HCT116 (cell line): ENCODE measurements around the gene CCER1. TPM values are rescaled to one million over a fixed set of nuclear protein-coding genes. Genes with fewer than 3 reads are reported as not detected.

ENCODE experiments used
- ATAC-seq: fragments of 200-7000 bp; cut with Tn5 transposase; 2 replicates; pipeline ENCODE4 v1.9.1; 2020; ENCODE audit warnings: mild to moderate bottlenecking, moderate library complexity
- BruUV-seq: library from RNA; stranded (reverse); fragments of 400-500 nt; replicated peaks from 2 replicates; lab custom pipeline; 2021; lab: Mats Ljungman, UMichigan
- CTCF ChIA-PET: fragments of 300-600 bp; sonication (Branson Sonifier 250); formaldehyde crosslinking; loops from one replicate; lab custom pipeline; 2021; ENCODE audit warnings: antibody characterized with exemption; lab: Charles Lee
- POLR2A ChIA-PET: fragments of 300-600, 350-600 bp; sonication (Branson Sonifier 250); formaldehyde crosslinking; loops from one replicate; lab custom pipeline; 2021; ENCODE audit warnings: antibody characterized with exemption; lab: Charles Lee
- RAD21 ChIA-PET, 2 experiments: fragments of 300-600 bp; sonication (Branson Sonifier 250); formaldehyde crosslinking; loops; one replicate each; lab custom pipeline; 2023; ENCODE audit warnings: low total read pairs in 2 of 2; ENCODE audit not compliant: uncharacterized antibody in 2 of 2, unreplicated experiment in 2 of 2, low non-redundant PET in 1 of 2; lab: Charles Lee
- DNase-seq: peaks from one replicate; pipeline ENCODE4 v3.0.0-alpha.2; 2010; ENCODE audit warnings: low read depth, low spot score
- H2AFZ ChIP-seq: fragments of 200-600 bp; shearing (Covaris generic), sonication (generic); 2 replicates; pipeline ENCODE4 v1.6.1; 2017; ENCODE audit warnings: low read depth, mixed run types, mixed read lengths, antibody characterized with exemption, low read length; ENCODE audit not compliant: poor library complexity, severe bottlenecking
- H3K27ac ChIP-seq: 2 replicates; pipeline ENCODE4 v1.5.1; 2012; ENCODE audit warnings: low read depth, low read length
- H3K27me3 ChIP-seq: fragments of 200-600 bp; sonication (generic); 2 replicates; pipeline ENCODE4 v1.6.1; 2016; ENCODE audit warnings: mixed run types, low read length, mixed read lengths; ENCODE audit not compliant: insufficient read depth
- H3K36me3 ChIP-seq, 2 experiments: fragments of 200-500 bp in 1 of 2; fragments of 200-600 bp in 1 of 2; sonication (Bioruptor generic) in 1 of 2; sonication (generic) in 1 of 2; 2 replicates each; pipeline versions ENCODE4 v1.5.1 to v1.6.1; 2014 to 2016; ENCODE audit warnings: low read length in 2 of 2, inconsistent platforms in 1 of 2, mixed read lengths in 1 of 2, mixed run types in 1 of 2; ENCODE audit not compliant: insufficient read depth in 2 of 2, control insufficient read depth in 1 of 2
- H3K4me1 ChIP-seq, 2 experiments: fragments of 200-600 bp in 1 of 2; sonication (generic) in 1 of 2; 2 replicates each; pipeline versions ENCODE4 v1.5.1 to v1.6.1; 2012 to 2017; ENCODE audit warnings: low read length in 2 of 2, inconsistent platforms in 1 of 2, mild to moderate bottlenecking in 1 of 2, mixed read lengths in 1 of 2, mixed run types in 1 of 2, moderate library complexity in 1 of 2; ENCODE audit not compliant: insufficient read depth in 2 of 2, control insufficient read depth in 1 of 2
- H3K4me2 ChIP-seq: fragments of 200-600 bp; sonication (generic); 2 replicates; pipeline ENCODE4 v1.6.1; 2017; ENCODE audit warnings: mixed run types, low read length, mixed read lengths
- H3K4me3 ChIP-seq, 2 experiments: fragments of 200-600 bp in 1 of 2; sonication (generic) in 1 of 2; replicated peaks in 1 of 2; 2 replicates each; pipeline ENCODE4 v1.5.1; 2011 to 2016; ENCODE audit warnings: low read length in 2 of 2, control low read depth in 1 of 2, low read depth in 1 of 2, mild to moderate bottlenecking in 1 of 2, mixed read lengths in 1 of 2, mixed run types in 1 of 2
- H3K79me2 ChIP-seq: fragments of 200-600 bp; sonication (generic); 2 replicates; pipeline ENCODE4 v1.6.1; 2017; ENCODE audit warnings: mild to moderate bottlenecking, mixed run types, low read length, moderate library complexity, mixed read lengths; ENCODE audit not compliant: insufficient read depth
- H3K9ac ChIP-seq: fragments of 200-600 bp; sonication (generic); 2 replicates; pipeline ENCODE4 v1.6.1; 2016; ENCODE audit warnings: low read length, mixed read lengths
- H3K9me2 ChIP-seq: fragments of 200-600 bp; sonication (generic), shearing (Covaris generic); 2 replicates; pipeline ENCODE4 v1.6.1; 2017; ENCODE audit warnings: mixed run types, mild to moderate bottlenecking, moderate library complexity; ENCODE audit not compliant: insufficient read depth
- H3K9me3 ChIP-seq, 2 experiments: fragments of 200-500 bp in 1 of 2; fragments of 200-600 bp in 1 of 2; sonication (Bioruptor generic) in 1 of 2; sonication (generic) in 1 of 2; 2 replicates each; pipeline ENCODE4 v1.6.1; 2014 to 2017; ENCODE audit warnings: low read length in 2 of 2, mixed read lengths in 2 of 2, inconsistent platforms in 1 of 2, low read depth in 1 of 2, mild to moderate bottlenecking in 1 of 2, mixed run types in 1 of 2, moderate library complexity in 1 of 2; ENCODE audit not compliant: control insufficient read depth in 1 of 2, insufficient read depth in 1 of 2
- H4K20me1 ChIP-seq: fragments of 200-600 bp; sonication (generic), shearing (Covaris generic); 2 replicates; pipeline ENCODE4 v1.6.1; 2017; ENCODE audit warnings: mixed run types, mild to moderate bottlenecking, moderate library complexity; ENCODE audit not compliant: insufficient read depth
- CBX3 ChIP-seq: IDR thresholded peaks from 2 replicates; pipeline ENCODE4 v1.6.1; 2012; ENCODE audit warnings: low read depth
- EGR1 ChIP-seq: IDR thresholded peaks from 2 replicates; pipeline ENCODE4 v1.6.1; 2012; ENCODE audit warnings: low read depth
- FOSL1 ChIP-seq: IDR thresholded peaks from 2 replicates; pipeline ENCODE4 v1.6.1; 2012; ENCODE audit warnings: low read depth
- JUND ChIP-seq: IDR thresholded peaks from 2 replicates; pipeline ENCODE4 v1.6.1; 2012
- POLR2A ChIP-seq: IDR thresholded peaks from 2 replicates; pipeline ENCODE4 v1.7.0; 2011; ENCODE audit warnings: borderline replicate concordance; ENCODE audit not compliant: insufficient read depth, insufficient read length; ENCODE audit errors: extremely low read depth
- POLR2AphosphoS5 ChIP-seq: IDR thresholded peaks from 2 replicates; pipeline ENCODE4 v1.6.1; 2011; ENCODE audit warnings: mild to moderate bottlenecking, low read depth, low read length, moderate library complexity
- RAD21 ChIP-seq: IDR thresholded peaks from 2 replicates; pipeline ENCODE4 v1.6.1; 2012; ENCODE audit warnings: low read depth, mild to moderate bottlenecking
- SP1 ChIP-seq: IDR thresholded peaks from 2 replicates; pipeline ENCODE4 v1.6.1; 2012; ENCODE audit warnings: low read depth
- TCF7L2 ChIP-seq: IDR thresholded peaks from 2 replicates; pipeline ENCODE4 v1.7.0; 2011; ENCODE audit warnings: borderline replicate concordance, inconsistent platforms; ENCODE audit not compliant: insufficient read depth, insufficient read length; ENCODE audit errors: extremely low read depth
- ZFX ChIP-seq: fragments of 450-650 bp; IDR thresholded peaks from 2 replicates; pipeline ENCODE4 v1.6.1; 2017
- ZNF274 ChIP-seq: fragments of 200-500 bp; sonication (Bioruptor generic); IDR thresholded peaks from 2 replicates; pipeline ENCODE4 v1.6.1; 2014; ENCODE audit warnings: mild to moderate bottlenecking, low read depth, low read length, inconsistent platforms
- intact Hi-C: fragments of 100-400 bp; cut with micrococcal nuclease; formaldehyde crosslinking; loops from 2 replicates; pipeline ENCODE4 v1.10.0; 2022
- total RNA-seq: library from RNA; stranded (reverse); gene quantifications from one replicate; pipeline ENCODE4 v1.2.1, GENCODE V29; 2021; ENCODE audit not compliant: unreplicated experiment
- TF ChIP-seq, protein P1 (sequence below): IDR thresholded peaks from 2 replicates; pipeline ENCODE4 v1.6.1; 2012
- TF ChIP-seq, protein P2 (sequence below): IDR thresholded peaks from 2 replicates; pipeline ENCODE4 v1.6.1; 2012; ENCODE audit warnings: low read depth
- TF ChIP-seq, protein P3 (sequence below): IDR thresholded peaks from 2 replicates; pipeline ENCODE4 v1.6.1; 2011; ENCODE audit warnings: mild to moderate bottlenecking, low read length, moderate library complexity; ENCODE audit not compliant: insufficient replicate concordance; ENCODE audit errors: extremely low read depth

CCER1 gene
- total RNA-seq, 1 experiment from 2014 or later: not detected

DNA sequence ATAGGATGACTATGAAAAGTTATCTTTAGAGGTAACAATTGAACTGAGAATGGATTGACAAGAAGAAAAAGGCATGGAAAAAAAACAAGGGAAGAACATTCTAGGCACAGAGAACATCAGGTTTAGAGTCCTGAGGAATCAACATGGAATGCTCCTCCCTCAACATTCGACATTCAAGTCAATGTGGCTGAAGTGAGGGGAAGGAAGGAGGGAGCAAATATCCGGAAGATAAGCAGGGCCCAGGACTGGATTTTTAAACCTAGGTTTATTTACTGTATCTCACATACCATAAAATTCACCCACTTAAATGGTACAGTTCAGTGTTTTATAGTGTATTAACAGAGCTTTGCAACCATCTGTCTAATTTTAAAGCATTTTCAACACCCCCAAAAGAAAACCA, 9.6 kb upstream of the CCER1 start:
- Histone ChIP-seq H3K79me2 (no peaks in the 10 kb centered on the region), H3K36me3 (no peaks in the 10 kb centered on the region), H3K9ac (no peak overlapping the region), H3K27me3 (no peaks in the 10 kb centered on the region), H3K9me3 (no peaks in the 10 kb centered on the region), H3K4me1 (no peaks in the 10 kb centered on the region), H3K4me2 (no peak overlapping the region), H3K9me2 (no peaks in the 10 kb centered on the region), H2AFZ (peak overlapping the region; percentile 33), H3K4me3 (no peak overlapping the region), H3K27ac (no peak overlapping the region), H4K20me1 (no peaks in the 10 kb centered on the region)
- DNase-seq (no peak), ATAC-seq (no peak)
- no peak for TF ChIP-seq TCF7L2
- TF ChIP-seq SP1: no peak
- TF ChIP-seq, protein P1, sequence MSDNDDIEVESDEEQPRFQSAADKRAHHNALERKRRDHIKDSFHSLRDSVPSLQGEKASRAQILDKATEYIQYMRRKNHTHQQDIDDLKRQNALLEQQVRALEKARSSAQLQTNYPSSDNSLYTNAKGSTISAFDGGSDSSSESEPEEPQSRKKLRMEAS: no peak
- no peak for TF ChIP-seq POLR2A
- no peak for TF ChIP-seq EGR1
- no TSS peak for BruUV-seq
- intact Hi-C loops: no loop called here
- CTCF ChIA-PET: no interaction called here
- RAD21 ChIA-PET: no interaction called here
- POLR2A ChIA-PET: no interaction called here

DNA sequence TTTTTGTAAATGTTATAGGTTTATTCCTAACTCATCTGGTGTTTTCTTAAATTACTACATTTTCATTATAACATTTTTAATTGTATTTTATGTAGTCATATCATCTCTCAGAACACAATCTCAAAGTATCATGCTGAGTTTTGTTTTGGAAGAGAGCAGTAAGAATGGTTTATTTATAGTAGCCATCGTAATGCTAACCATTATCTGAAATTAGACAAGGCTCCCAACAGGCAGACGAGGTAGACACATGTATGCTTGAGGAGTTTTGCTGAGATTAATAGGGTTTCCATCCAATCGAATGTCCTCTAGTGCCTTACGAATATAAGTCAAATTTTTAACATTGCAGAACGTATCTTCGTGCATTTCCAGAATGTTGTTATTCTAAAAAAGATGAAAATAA, 9.0 kb upstream of the CCER1 start:
- H3K36me3 ChIP-seq: no peaks in the 10 kb centered on the region
- H3K4me2 ChIP-seq: no peak overlapping the region
- ATAC-seq (no peak), DNase-seq (no peak)
- BruUV-seq: no TSS peak
- ChIA-PET CTCF (no interaction called here), RAD21 (no interaction called here), POLR2A (no interaction called here)
- H3K4me1 ChIP-seq: no peaks in the 10 kb centered on the region
- no peaks in the 10 kb centered on the region for H3K9me2 ChIP-seq
- H4K20me1 ChIP-seq: no peaks in the 10 kb centered on the region
- no peak overlapping the region for H3K27ac ChIP-seq
- no peak overlapping the region for H2AFZ ChIP-seq
- no peak overlapping the region for H3K4me3 ChIP-seq
- no peaks in the 10 kb centered on the region for H3K79me2 ChIP-seq
- no peaks in the 10 kb centered on the region for H3K9me3 ChIP-seq
- intact Hi-C loops: no loop called here
- no peaks in the 10 kb centered on the region for H3K27me3 ChIP-seq
- H3K9ac ChIP-seq: no peak overlapping the region
- TF ChIP-seq, protein P2, sequence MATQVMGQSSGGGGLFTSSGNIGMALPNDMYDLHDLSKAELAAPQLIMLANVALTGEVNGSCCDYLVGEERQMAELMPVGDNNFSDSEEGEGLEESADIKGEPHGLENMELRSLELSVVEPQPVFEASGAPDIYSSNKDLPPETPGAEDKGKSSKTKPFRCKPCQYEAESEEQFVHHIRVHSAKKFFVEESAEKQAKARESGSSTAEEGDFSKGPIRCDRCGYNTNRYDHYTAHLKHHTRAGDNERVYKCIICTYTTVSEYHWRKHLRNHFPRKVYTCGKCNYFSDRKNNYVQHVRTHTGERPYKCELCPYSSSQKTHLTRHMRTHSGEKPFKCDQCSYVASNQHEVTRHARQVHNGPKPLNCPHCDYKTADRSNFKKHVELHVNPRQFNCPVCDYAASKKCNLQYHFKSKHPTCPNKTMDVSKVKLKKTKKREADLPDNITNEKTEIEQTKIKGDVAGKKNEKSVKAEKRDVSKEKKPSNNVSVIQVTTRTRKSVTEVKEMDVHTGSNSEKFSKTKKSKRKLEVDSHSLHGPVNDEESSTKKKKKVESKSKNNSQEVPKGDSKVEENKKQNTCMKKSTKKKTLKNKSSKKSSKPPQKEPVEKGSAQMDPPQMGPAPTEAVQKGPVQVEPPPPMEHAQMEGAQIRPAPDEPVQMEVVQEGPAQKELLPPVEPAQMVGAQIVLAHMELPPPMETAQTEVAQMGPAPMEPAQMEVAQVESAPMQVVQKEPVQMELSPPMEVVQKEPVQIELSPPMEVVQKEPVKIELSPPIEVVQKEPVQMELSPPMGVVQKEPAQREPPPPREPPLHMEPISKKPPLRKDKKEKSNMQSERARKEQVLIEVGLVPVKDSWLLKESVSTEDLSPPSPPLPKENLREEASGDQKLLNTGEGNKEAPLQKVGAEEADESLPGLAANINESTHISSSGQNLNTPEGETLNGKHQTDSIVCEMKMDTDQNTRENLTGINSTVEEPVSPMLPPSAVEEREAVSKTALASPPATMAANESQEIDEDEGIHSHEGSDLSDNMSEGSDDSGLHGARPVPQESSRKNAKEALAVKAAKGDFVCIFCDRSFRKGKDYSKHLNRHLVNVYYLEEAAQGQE: no peak
- TF ChIP-seq CBX3 (no peak), RAD21 (no peak), ZNF274 (no peak), TCF7L2 (no peak), FOSL1 (no peak), SP1 (no peak), ZFX (no peak), POLR2AphosphoS5 (no peak), EGR1 (no peak), JUND (no peak)
- TF ChIP-seq, protein P3, sequence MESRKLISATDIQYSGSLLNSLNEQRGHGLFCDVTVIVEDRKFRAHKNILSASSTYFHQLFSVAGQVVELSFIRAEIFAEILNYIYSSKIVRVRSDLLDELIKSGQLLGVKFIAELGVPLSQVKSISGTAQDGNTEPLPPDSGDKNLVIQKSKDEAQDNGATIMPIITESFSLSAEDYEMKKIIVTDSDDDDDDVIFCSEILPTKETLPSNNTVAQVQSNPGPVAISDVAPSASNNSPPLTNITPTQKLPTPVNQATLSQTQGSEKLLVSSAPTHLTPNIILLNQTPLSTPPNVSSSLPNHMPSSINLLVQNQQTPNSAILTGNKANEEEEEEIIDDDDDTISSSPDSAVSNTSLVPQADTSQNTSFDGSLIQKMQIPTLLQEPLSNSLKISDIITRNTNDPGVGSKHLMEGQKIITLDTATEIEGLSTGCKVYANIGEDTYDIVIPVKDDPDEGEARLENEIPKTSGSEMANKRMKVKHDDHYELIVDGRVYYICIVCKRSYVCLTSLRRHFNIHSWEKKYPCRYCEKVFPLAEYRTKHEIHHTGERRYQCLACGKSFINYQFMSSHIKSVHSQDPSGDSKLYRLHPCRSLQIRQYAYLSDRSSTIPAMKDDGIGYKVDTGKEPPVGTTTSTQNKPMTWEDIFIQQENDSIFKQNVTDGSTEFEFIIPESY: no peak
- TF ChIP-seq, protein P1: no peak
